Heart left ventricle (tissue), 13 donors: ENCODE data around the gene CDCP2.

Source experiments
- POLR2A ChIP-seq, 2 donors: fragments of 450-650 bp; IDR thresholded peaks; one replicate each; pipeline ENCODE4 v1.6.1; 2017; ENCODE audit warnings: antibody characterized with exemption in 2 of 2, mild to moderate bottlenecking in 2 of 2, moderate library complexity in 2 of 2
- TF ChIP-seq, protein P1 (sequence below), 12 donors: fragments of 200-600 bp; sonication (generic) in 4 of 12; IDR thresholded peaks; one replicate each; pipeline versions ENCODE4 v1.5.0 to v1.8.0; 2018 to 2022; ENCODE audit warnings: antibody characterized with exemption in 12 of 12, mild to moderate bottlenecking in 5 of 12
- donor health status: ischemic (EF 13 %, LVEDD 7.1; RV severe dilation, severe dysfunction).
- donor health status: DM: no; HTN: yes; CAD: no.
- donor health status: DM: no; HTN: no; CAD: no.
- donor health status: ischemic (EF 25% LVEDD 6.9; RV normal size, moderate dysfunction).
- donor health status: ischemic (EF 25% LVEDD 5.7; RV mildly dilated, moderate dysfunction).
- donor health status: ischemic (EF 35%, LVEDD 5.7; RV mildly dilated, moderate dysfunction).
- donor health status: nonischemic (EF 11% LVEDD 7.7; RV severe dilation, severe dysfunction).
- donor health status: DM: yes; HTN: yes; CAD: no.
- donor health status: PGD.
- donor health status: ischemic (EF 29% LVEDD 5.4; RV normal size, mild dysfunction).
- donor health status: nonischemic (EF 23%, LVEDD 6.1; RV moderate dilation, normal function).

DNA sequence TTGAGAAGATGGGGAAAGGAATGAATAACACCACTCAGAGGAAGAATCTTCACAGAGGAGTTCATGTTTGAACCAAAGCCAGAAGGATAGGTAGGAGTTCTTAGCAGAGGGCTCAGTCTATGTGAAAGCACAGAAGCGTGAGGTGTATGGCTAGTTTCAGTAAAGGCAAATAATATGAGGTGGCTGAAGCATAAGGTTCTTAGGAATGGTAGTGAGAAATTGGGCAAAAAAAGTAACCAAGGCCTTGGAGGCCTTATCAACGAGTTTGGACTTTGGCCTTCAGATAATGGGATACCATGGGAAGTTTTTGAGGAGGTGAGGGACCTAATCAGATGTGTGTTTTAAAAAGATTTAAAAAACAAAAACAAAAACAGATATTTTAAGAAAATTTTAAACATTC, 52.3 kb downstream of the CDCP2 start:
- TF ChIP-seq, protein P1, sequence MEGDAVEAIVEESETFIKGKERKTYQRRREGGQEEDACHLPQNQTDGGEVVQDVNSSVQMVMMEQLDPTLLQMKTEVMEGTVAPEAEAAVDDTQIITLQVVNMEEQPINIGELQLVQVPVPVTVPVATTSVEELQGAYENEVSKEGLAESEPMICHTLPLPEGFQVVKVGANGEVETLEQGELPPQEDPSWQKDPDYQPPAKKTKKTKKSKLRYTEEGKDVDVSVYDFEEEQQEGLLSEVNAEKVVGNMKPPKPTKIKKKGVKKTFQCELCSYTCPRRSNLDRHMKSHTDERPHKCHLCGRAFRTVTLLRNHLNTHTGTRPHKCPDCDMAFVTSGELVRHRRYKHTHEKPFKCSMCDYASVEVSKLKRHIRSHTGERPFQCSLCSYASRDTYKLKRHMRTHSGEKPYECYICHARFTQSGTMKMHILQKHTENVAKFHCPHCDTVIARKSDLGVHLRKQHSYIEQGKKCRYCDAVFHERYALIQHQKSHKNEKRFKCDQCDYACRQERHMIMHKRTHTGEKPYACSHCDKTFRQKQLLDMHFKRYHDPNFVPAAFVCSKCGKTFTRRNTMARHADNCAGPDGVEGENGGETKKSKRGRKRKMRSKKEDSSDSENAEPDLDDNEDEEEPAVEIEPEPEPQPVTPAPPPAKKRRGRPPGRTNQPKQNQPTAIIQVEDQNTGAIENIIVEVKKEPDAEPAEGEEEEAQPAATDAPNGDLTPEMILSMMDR (IDR thresholded peaks at IDR 0.05), result no peak
- TF ChIP-seq POLR2A (IDR thresholded peaks at IDR 0.05), result no peak
